NCI-H345 treated with DMSO at 0.1 percent for 48 hours (cell line): ENCODE results near the gene ASXL2.
"Not testable (repeated sequence)": the region's sequence is repeated elsewhere in the genome, so short reads cannot be mapped to it uniquely, and the experiment has no call there.

Experiments
- DNase-seq: peaks from one replicate; lab custom pipeline; 2025; ENCODE audit not compliant: unreplicated experiment; lab: John Stamatoyannopoulos, UW

ASXL2 gene

GRCh38 chr2:25894135-25894830 lies 16.0 kb upstream of the ASXL2 start:
- DNase-seq = no peak

- DNase-seq = no peak
Observed at GRCh38 chr2:25891672-25892071, 13.4 kb upstream of the ASXL2 start.

GRCh38 chr2:25887624-25888242 lies 9.4 kb upstream of the ASXL2 start:
- no peak for DNase-seq

GRCh38 chr2:25885933-25886332 lies 7.6 kb upstream of the ASXL2 start:
- DNase-seq = no peak

GRCh38 chr2:25881764-25882163 lies 3.5 kb upstream of the ASXL2 start:
- DNase-seq = no peak

GRCh38 chr2:25879133-25879730 lies 945 bp upstream of the ASXL2 start:
- DNase-seq = no peak

GRCh38 chr2:25877431-25878360 lies 591 bp downstream of the ASXL2 start:
- peak; percentile 80 for DNase-seq

GRCh38 chr2:25872134-25872533 lies 6.2 kb downstream of the ASXL2 start:
- no peak for DNase-seq

- DNase-seq = no peak
Observed at GRCh38 chr2:25867396-25868003, 10.8 kb downstream of the ASXL2 start.

- no peak for DNase-seq
Observed at GRCh38 chr2:25856377-25856776, 21.9 kb downstream of the ASXL2 start.

- DNase-seq = no peak
Observed at GRCh38 chr2:25855065-25855464, 23.2 kb downstream of the ASXL2 start.

- DNase-seq = no peak
Observed at GRCh38 chr2:25854613-25855012, 23.7 kb downstream of the ASXL2 start.

GRCh38 chr2:25853038-25853638 lies 25.1 kb downstream of the ASXL2 start:
- DNase-seq = no peak

- DNase-seq = no peak
Observed at GRCh38 chr2:25851740-25852503, 26.4 kb downstream of the ASXL2 start.

GRCh38 chr2:25850400-25850799 lies 27.9 kb downstream of the ASXL2 start:
- not testable (repeated sequence) for DNase-seq

- not testable (repeated sequence) for DNase-seq
Observed at GRCh38 chr2:25849350-25849749, 28.9 kb downstream of the ASXL2 start.

GRCh38 chr2:25845843-25846505 lies 32.3 kb downstream of the ASXL2 start:
- DNase-seq = no peak

- no peak for DNase-seq
Observed at GRCh38 chr2:25844089-25844488, 34.2 kb downstream of the ASXL2 start.

GRCh38 chr2:25842155-25842554 lies 36.1 kb downstream of the ASXL2 start:
- no peak for DNase-seq
